ENCODE results near the gene MCTP1.

GRCh38 chr5:95076395-95077185 lies 208.3 kb downstream of the MCTP1 start:
- TF ChIP-seq CTCF (IDR thresholded peaks at IDR 0.05 in 2 of 3, conservative IDR thresholded peaks at IDR 0.05 in 1 of 3; ENCODE audit: borderline replicate concordance in 1 of 3, insufficient read depth in 1 of 3, low read depth in 2 of 3, low read length in 2 of 3) = no peak
- no peak for TF ChIP-seq SP1 (IDR thresholded peaks at IDR 0.05; ENCODE audit: low read depth)
- TF ChIP-seq POLR2A (IDR thresholded peaks at IDR 0.05; ENCODE audit: borderline replicate concordance, extremely low read depth, insufficient read depth, insufficient read length) = no peak
- no peak for TF ChIP-seq POLR2AphosphoS5 (IDR thresholded peaks at IDR 0.05; ENCODE audit: low read depth, low read length)

Measured in HCT116 (cell line).